Measurements from ENCODE around the gene UBE3D.

Gene UBE3D

GRCh38 chr6:83092756-83093399 lies 27.2 kb upstream of the UBE3D start:
- H2BK120ac ChIP-seq (ENCODE audit: low read depth, low read length): no peak overlapping the region
- no peak overlapping the region for H2BK15ac ChIP-seq (ENCODE audit: low read depth, poor library complexity, severe bottlenecking)
- no peak overlapping the region for H2AK5ac ChIP-seq (ENCODE audit: low read length, severe bottlenecking)
- peaks cover 10% of the 10 kb centered on the region for H3K79me1 ChIP-seq (replicated peaks; ENCODE audit: low read length, poor library complexity, severe bottlenecking)
- no peak overlapping the region for H4K8ac ChIP-seq (ENCODE audit: low read length)
- no peaks in the 10 kb centered on the region for H3K36me3 ChIP-seq (ENCODE audit: control insufficient read depth in 1 of 2, insufficient read depth in 2 of 2, low read depth in 1 of 2, low read length in 2 of 2)
- H3K18ac ChIP-seq (ENCODE audit: low read depth in 1 of 2, low read length in 2 of 2): no peak overlapping the region
- peak; percentile 25 for DNase-seq
- no peak overlapping the region for H3K27ac ChIP-seq (ENCODE audit: low read length, poor library complexity, severe bottlenecking)
- no peak overlapping the region for H3K23ac ChIP-seq (ENCODE audit: low read length in 2 of 2)
- H2AFZ ChIP-seq (ENCODE audit: low read depth, low read length): no peak overlapping the region
- no peak overlapping the region for H3K4ac ChIP-seq (ENCODE audit: low read depth in 1 of 2, low read length in 2 of 2)
- H3K4me2 ChIP-seq (ENCODE audit: low read length, poor library complexity, severe bottlenecking): no peak overlapping the region
- no peaks in the 10 kb centered on the region for H3K27me3 ChIP-seq (ENCODE audit: control insufficient read depth in 1 of 2, insufficient read depth in 1 of 2, low read length in 2 of 2)
- no peaks in the 10 kb centered on the region for H3K9me3 ChIP-seq (ENCODE audit: control insufficient read depth, low read length)
- H4K91ac ChIP-seq (ENCODE audit: low read length): no peak overlapping the region
- 78% methylated on average over 2 of the region's 3 CpGs for WGBS
- H3K14ac ChIP-seq (ENCODE audit: low read length in 2 of 2): no peak overlapping the region
- H3K4me3 ChIP-seq (ENCODE audit: insufficient read depth in 1 of 2, low read depth in 1 of 2, low read length in 2 of 2): no peak overlapping the region
- peaks cover 3% of the 10 kb centered on the region for H3K4me1 ChIP-seq (ENCODE audit: control insufficient read depth, insufficient read depth, low read depth, low read length)
- H2BK5ac ChIP-seq (ENCODE audit: low read depth, low read length, poor library complexity, severe bottlenecking): no peak overlapping the region
- H2BK12ac ChIP-seq (ENCODE audit: low read length in 2 of 2): no peak overlapping the region
- H3K9ac ChIP-seq (ENCODE audit: low read length): no peak overlapping the region

DNA sequence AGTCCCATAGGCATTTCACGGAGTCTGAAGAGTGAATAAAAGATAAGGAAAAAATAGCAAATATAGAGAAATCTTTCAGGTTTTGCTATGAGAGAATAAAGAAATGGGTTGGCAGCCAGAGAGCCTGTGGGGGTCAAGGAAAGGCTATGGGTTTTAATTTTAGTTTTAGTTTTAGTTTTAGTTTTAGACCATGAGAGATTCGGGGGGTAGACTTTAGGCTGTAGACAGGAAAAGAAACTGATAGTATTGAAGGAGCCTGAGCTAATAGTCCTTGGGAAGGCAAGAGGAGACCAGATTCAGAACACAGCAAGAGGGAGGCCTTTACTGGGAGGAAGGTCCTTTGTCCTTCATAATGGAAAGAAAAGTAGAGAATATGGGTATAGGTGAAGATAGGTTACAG lies 21.1 kb upstream of the UBE3D start:
- no peaks in the 10 kb centered on the region for H3K27me3 ChIP-seq (ENCODE audit: control insufficient read depth in 1 of 2, insufficient read depth in 1 of 2, low read length in 2 of 2)
- no peak overlapping the region for H4K91ac ChIP-seq (ENCODE audit: low read length)
- H3K9me3 ChIP-seq (ENCODE audit: control insufficient read depth, low read length): no peaks in the 10 kb centered on the region
- DNase-seq: no peak
- no peak overlapping the region for H3K4ac ChIP-seq (ENCODE audit: low read depth in 1 of 2, low read length in 2 of 2)
- no peak overlapping the region for H3K4me3 ChIP-seq (ENCODE audit: insufficient read depth in 1 of 2, low read depth in 1 of 2, low read length in 2 of 2)
- no peak overlapping the region for H2BK120ac ChIP-seq (ENCODE audit: low read depth, low read length)
- H3K23ac ChIP-seq (ENCODE audit: low read length in 2 of 2): no peak overlapping the region
- no peak overlapping the region for H2BK5ac ChIP-seq (ENCODE audit: low read depth, low read length, poor library complexity, severe bottlenecking)
- WGBS: 97% methylated on average over 2 of the region's 2 CpGs
- no peak overlapping the region for H2AFZ ChIP-seq (ENCODE audit: low read depth, low read length)
- no peak overlapping the region for H4K8ac ChIP-seq (ENCODE audit: low read length)
- H3K9ac ChIP-seq (ENCODE audit: low read length): no peak overlapping the region
- peaks cover 1% of the 10 kb centered on the region for H3K79me1 ChIP-seq (replicated peaks; ENCODE audit: low read length, poor library complexity, severe bottlenecking)
- no peak overlapping the region for H3K27ac ChIP-seq (ENCODE audit: low read length, poor library complexity, severe bottlenecking)
- no peak overlapping the region for H3K14ac ChIP-seq (ENCODE audit: low read length in 2 of 2)
- H3K18ac ChIP-seq (ENCODE audit: low read depth in 1 of 2, low read length in 2 of 2): no peak overlapping the region
- no peak overlapping the region for H2AK5ac ChIP-seq (ENCODE audit: low read length, severe bottlenecking)
- no peak overlapping the region for H2BK15ac ChIP-seq (ENCODE audit: low read depth, poor library complexity, severe bottlenecking)
- no peaks in the 10 kb centered on the region for H3K36me3 ChIP-seq (ENCODE audit: control insufficient read depth in 1 of 2, insufficient read depth in 2 of 2, low read depth in 1 of 2, low read length in 2 of 2)
- H3K4me1 ChIP-seq (ENCODE audit: control insufficient read depth, insufficient read depth, low read depth, low read length): no peaks in the 10 kb centered on the region
- H3K4me2 ChIP-seq (ENCODE audit: low read length, poor library complexity, severe bottlenecking): no peak overlapping the region
- H2BK12ac ChIP-seq (ENCODE audit: low read length in 2 of 2): no peak overlapping the region

DNA sequence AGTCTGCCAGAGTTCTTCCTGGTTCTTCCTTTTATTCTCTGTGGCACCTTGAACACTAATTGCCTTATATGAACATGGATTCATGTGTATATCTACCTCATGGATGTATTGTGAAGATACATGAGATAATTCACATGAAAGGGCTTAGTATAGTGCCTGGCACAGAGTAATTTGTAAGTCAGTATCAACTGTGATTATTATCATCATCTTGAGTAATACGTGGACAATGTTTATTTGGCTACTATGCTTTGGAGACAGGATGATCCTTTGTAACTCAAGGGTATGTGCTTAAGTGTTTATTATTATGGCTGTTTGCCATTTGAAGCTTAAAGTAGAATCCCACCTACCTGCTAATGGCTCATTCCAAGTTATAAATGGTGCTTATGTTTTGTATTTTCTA lies 17.8 kb upstream of the UBE3D start:
- peaks cover 1% of the 10 kb centered on the region for H3K79me1 ChIP-seq (replicated peaks; ENCODE audit: low read length, poor library complexity, severe bottlenecking)
- no peak overlapping the region for H3K9ac ChIP-seq (ENCODE audit: low read length)
- H3K23ac ChIP-seq (ENCODE audit: low read length in 2 of 2): no peak overlapping the region
- H3K9me3 ChIP-seq (ENCODE audit: control insufficient read depth, low read length): no peaks in the 10 kb centered on the region
- no peak overlapping the region for H3K4ac ChIP-seq (ENCODE audit: low read depth in 1 of 2, low read length in 2 of 2)
- no peak overlapping the region for H3K27ac ChIP-seq (ENCODE audit: low read length, poor library complexity, severe bottlenecking)
- no peak overlapping the region for H3K4me2 ChIP-seq (ENCODE audit: low read length, poor library complexity, severe bottlenecking)
- no peak for DNase-seq
- no peak overlapping the region for H3K18ac ChIP-seq (ENCODE audit: low read depth in 1 of 2, low read length in 2 of 2)
- H4K91ac ChIP-seq (ENCODE audit: low read length): no peak overlapping the region
- no peak overlapping the region for H3K4me3 ChIP-seq (ENCODE audit: insufficient read depth in 1 of 2, low read depth in 1 of 2, low read length in 2 of 2)
- no peak overlapping the region for H3K14ac ChIP-seq (ENCODE audit: low read length in 2 of 2)
- H3K36me3 ChIP-seq (ENCODE audit: control insufficient read depth in 1 of 2, insufficient read depth in 2 of 2, low read depth in 1 of 2, low read length in 2 of 2): no peaks in the 10 kb centered on the region
- no peaks in the 10 kb centered on the region for H3K27me3 ChIP-seq (ENCODE audit: control insufficient read depth in 1 of 2, insufficient read depth in 1 of 2, low read length in 2 of 2)
- no peak overlapping the region for H2BK15ac ChIP-seq (ENCODE audit: low read depth, poor library complexity, severe bottlenecking)
- no peak overlapping the region for H2BK12ac ChIP-seq (ENCODE audit: low read length in 2 of 2)
- no peak overlapping the region for H2BK5ac ChIP-seq (ENCODE audit: low read depth, low read length, poor library complexity, severe bottlenecking)
- WGBS: 86% methylated on average over 1 of the region's 1 CpG
- no peak overlapping the region for H2AK5ac ChIP-seq (ENCODE audit: low read length, severe bottlenecking)
- no peak overlapping the region for H2BK120ac ChIP-seq (ENCODE audit: low read depth, low read length)
- H4K8ac ChIP-seq (ENCODE audit: low read length): no peak overlapping the region
- H2AFZ ChIP-seq (ENCODE audit: low read depth, low read length): no peak overlapping the region
- H3K4me1 ChIP-seq (ENCODE audit: control insufficient read depth, insufficient read depth, low read depth, low read length): no peaks in the 10 kb centered on the region

DNA sequence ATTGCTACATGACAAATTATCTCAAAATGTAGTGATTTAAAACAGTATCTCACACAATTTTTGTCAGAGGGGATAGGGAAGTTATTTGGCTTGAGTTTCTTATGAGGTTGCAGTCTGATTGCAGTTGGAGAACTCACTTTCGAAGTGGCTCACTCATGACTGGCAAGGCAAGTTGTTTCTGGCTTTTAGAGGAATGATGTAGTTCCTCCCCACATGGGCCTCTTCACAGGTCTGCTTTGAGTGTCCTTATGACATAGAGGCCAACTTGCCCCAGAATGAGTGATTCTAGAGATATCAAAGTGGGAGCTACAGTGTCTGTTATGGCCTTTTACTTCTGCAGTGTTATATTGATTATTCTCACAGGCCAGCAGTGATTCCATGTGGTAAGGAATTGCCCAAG lies 8.0 kb upstream of the UBE3D start:
- 91% methylated on average over 1 of the region's 1 CpG for WGBS
- peaks cover 21% of the 10 kb centered on the region for H3K79me1 ChIP-seq (replicated peaks; ENCODE audit: low read length, poor library complexity, severe bottlenecking)

More for the DNA sequence above, 8.0 kb upstream of the UBE3D start:
- no peak for DNase-seq
- Histone ChIP-seq H3K4me3 (ENCODE audit: insufficient read depth in 1 of 2, low read depth in 1 of 2, low read length in 2 of 2) (no peak overlapping the region), H3K4ac (ENCODE audit: low read depth in 1 of 2, low read length in 2 of 2) (no peak overlapping the region), H3K4me2 (ENCODE audit: low read length, poor library complexity, severe bottlenecking) (no peak overlapping the region), H2BK5ac (ENCODE audit: low read depth, low read length, poor library complexity, severe bottlenecking) (no peak overlapping the region), H3K27ac (ENCODE audit: low read length, poor library complexity, severe bottlenecking) (no peak overlapping the region), H2AFZ (ENCODE audit: low read depth, low read length) (no peak overlapping the region), H3K14ac (ENCODE audit: low read length in 2 of 2) (no peak overlapping the region), H2BK15ac (ENCODE audit: low read depth, poor library complexity, severe bottlenecking) (no peak overlapping the region), H2BK12ac (ENCODE audit: low read length in 2 of 2) (no peak overlapping the region), H4K91ac (ENCODE audit: low read length) (no peak overlapping the region), H3K9me3 (ENCODE audit: control insufficient read depth, low read length) (no peaks in the 10 kb centered on the region), H3K36me3 (ENCODE audit: control insufficient read depth in 1 of 2, insufficient read depth in 2 of 2, low read depth in 1 of 2, low read length in 2 of 2) (no peaks in the 10 kb centered on the region), H4K8ac (ENCODE audit: low read length) (no peak overlapping the region), H3K27me3 (ENCODE audit: control insufficient read depth in 1 of 2, insufficient read depth in 1 of 2, low read length in 2 of 2) (no peaks in the 10 kb centered on the region), H2AK5ac (ENCODE audit: low read length, severe bottlenecking) (no peak overlapping the region), H3K23ac (ENCODE audit: low read length in 2 of 2) (no peak overlapping the region), H3K9ac (ENCODE audit: low read length) (no peak overlapping the region), H2BK120ac (ENCODE audit: low read depth, low read length) (no peak overlapping the region), H3K18ac (ENCODE audit: low read depth in 1 of 2, low read length in 2 of 2) (no peak overlapping the region), H3K4me1 (ENCODE audit: control insufficient read depth, insufficient read depth, low read depth, low read length) (no peaks in the 10 kb centered on the region)

All from mesenchymal stem cell (in vitro differentiated cells and primary cell).